NCI-H128 (cell line): ENCODE results near the gene SP6.
A peak's percentile ranks its signal among the peaks of the same experiment; 100 is the strongest.

ENCODE experiments used
- DNase-seq: peaks from one replicate; lab custom pipeline; 2025; ENCODE audit not compliant: unreplicated experiment; lab: John Stamatoyannopoulos, UW

The SP6 gene

DNA sequence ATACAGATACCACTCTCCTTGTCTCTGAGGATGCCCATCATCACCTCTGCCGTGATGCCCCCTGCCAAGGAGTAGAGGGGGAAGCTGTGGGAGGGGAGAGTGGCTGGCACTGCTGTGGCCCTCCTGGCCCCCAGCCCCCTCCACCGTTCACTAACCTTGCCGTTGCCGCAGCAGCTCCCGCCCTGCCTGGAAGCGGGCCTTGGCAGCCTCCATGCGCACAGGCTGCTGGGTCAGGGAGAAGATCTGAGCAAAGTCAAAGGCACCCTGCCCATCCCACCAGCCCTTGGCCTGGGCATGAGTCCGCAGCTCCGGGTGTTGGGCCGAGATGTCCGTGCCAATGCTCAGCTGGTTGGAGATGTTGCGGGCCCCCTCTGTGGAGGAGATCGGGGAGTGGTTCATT lies 12.3 kb downstream of the SP6 start:
- DNase-seq: no peak

DNA sequence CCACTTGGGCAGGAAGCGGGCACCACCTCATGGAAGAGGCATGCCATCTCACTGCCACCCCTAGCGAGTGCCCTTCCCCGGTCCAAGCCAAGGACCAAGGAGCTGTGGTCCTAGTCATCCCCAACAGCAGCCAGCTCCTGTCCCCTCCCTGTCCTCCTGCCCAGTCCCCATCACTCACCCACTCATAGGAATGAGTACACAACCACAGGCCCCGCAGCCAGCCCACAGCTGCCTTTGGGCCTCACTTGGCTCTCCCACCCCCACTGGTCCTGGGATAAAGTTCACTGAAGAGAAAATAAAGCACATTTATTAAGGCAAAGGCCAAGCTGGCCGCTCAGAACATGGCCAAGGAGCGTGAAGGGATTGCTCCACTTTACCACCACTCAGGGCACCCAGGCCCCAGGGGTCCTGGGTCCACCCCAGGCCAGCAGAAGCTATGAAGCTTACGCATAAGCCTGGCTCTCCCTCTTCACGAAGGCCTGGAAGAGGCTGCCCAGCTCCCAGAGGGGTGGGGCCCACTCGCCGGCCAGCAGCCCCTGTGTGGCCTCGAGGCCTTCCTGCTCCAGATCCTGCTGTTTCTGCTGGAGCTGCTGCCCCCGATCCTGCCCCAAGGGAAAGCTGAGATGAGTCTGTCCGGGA lies 13.4 kb downstream of the SP6 start:
- no peak for DNase-seq

GRCh38 chr17:47836601-47837000 lies 14.4 kb downstream of the SP6 start:
- no peak for DNase-seq

GRCh38 chr17:47834756-47835155 lies 16.2 kb downstream of the SP6 start:
- DNase-seq: no peak

DNA sequence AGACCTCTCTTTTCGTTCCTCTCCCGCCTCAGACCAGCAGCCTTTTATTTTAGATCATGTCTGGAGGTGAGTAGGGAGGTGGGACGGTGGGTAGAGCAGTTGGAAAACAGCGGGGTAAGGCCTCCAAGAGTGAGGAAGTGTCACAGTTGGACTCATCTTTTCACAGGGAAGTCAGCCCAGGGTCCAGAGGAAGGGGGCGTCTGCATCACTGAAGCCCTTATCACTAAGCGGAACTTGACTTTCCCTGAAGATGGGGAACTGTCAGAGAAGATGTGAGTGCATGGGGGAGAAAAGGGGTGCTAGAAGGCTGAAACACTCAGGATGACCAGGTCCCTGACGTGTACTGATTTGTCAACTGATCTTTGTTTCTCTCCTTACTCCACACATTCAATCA lies 19.0 kb downstream of the SP6 start:
- no peak for DNase-seq

DNA sequence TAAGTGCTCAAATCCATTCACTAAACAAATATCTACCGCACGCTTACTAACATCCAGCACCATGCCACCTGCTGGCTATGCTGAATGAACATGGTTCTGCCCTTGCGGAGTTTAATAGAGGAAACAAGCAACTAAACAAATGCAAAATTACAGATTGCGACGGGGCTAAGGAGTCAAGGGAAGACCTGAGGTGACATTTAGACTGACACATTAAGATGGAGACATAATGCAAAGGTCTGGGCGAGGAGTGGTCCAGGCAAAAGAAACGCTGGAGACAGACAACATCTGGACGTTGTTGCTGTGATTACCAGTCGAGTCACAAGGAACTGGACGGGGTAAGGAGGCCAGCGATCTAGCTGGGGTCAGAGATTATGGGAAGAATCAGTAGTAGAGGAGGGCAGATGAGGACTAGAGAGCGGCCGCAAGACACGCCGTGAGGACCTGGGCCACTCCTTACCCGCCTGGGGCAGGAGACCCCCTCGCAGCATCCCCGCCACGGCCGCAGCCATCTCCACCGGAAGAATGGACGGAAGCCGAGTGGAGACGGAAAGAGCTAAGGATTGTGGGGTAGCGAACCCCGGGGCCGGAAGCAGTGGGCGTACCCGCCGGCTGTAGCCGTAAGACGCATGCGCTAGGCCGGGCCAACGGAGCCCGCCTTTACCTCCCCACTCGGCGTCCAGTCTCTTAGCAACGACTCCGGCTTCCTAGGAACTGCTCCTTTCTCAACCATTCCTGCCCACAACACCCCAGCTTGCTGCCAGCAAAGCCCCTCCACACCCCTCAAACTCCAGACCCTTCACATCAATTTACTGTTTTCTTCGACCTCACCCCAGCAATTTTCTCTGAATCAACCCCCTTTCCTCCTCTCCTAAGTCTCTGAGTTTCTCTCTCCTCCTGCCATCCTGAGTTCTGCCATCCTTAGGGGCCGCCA lies 19.7 kb downstream of the SP6 start, which contains the start of the genes LRRC46 and MRPL10:
Gene LRRC46, plus strand, starts transcription at position 668 of the 931 bp plus-strand sequence. CDS start 320 bp downstream, outside the sequence.
Gene MRPL10, minus strand, starts transcription at position 539 of the 931 bp plus-strand sequence. Its CDS starts 30 bp downstream, at position 509.
- peak; percentile 70 for DNase-seq

DNA sequence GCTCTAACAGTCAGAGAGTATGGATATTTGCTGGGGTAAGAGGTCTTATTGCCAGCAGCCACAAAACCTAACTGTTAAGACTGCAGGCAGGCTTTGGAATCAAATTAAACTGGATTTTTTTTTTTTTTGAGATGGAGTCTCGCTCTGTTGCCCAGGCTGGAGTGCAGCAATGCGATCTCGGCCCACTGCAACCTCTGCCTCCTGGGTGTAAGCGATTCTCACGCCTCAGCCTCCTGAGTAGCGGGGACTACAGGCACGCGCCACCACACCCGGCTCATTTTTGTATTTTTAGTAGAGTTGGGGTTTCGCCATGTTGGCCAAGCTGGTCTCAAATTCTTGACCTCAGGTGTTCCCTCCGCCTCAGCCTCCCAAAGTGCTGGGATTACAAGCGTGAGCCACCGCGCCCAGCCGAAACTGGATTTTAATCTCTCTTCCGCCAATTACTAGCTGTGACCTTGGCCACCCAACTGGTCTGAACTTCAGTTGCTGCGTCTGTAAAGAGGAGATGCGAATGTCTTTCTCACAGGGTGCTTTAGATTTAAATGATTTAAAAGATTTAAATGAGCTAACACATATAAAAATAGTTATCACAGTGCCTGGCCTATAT lies 20.5 kb downstream of the SP6 start:
- no peak for DNase-seq

- no peak for DNase-seq
Observed at GRCh38 chr17:47829870-47830269, 21.1 kb downstream of the SP6 start.

- no peak for DNase-seq
Observed at GRCh38 chr17:47823519-47823918, 27.4 kb downstream of the SP6 start.

- no peak for DNase-seq
Observed at GRCh38 chr17:47822785-47823184, 28.2 kb downstream of the SP6 start.

DNA sequence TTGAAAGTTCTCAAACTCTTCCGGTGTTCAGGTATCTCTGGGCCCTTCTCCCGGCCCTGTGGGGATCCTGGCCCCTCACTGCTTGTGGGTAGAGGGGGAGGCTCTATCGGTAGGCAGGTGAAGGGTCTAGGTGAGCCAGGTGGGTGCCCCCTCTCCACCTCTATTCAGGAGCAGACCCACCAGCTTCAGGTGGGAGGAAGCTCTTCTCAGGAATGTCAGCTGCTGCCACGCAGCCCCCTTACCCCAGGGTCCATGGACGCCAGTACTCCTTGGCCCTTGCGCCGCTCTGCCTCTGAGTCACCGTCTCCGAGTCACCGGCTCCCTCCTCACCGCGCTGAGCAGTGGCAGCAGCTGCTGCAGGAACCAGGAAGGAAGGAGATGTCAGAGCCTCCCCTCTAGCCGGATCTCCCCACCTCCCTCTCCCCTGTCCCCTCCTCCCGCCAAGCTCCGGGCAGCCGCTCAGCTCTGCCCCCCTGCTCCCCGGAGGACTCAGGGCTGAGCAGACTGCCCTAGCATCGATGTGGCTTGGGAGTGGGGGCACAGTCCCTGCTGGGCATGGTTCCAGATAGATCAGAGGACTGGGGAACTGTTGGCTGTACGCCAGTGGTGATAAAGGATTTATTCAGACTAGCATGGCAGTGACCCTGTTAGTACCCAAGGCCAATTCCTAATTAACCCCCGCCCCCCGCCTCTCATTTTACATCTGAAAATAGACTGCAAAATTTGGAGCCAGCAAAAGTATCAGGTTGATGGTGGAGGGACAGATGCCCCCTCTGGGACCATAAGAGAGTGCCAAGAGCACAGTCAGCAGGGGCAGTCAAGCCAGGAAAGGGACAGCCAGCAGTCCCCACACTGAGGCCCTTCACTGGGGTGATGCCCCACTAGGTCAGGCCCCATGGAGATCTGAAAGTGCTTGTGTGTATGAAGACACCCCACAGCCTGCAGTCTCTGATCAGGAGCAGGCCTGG lies 29.3 kb downstream of the SP6 start, which contains the start of gene OSBPL7:
Gene OSBPL7, minus strand, starts transcription at position 371 of the 968 bp plus-strand sequence. CDS start 1,516 bp downstream, outside the sequence.
- peak; percentile 58 for DNase-seq

DNA sequence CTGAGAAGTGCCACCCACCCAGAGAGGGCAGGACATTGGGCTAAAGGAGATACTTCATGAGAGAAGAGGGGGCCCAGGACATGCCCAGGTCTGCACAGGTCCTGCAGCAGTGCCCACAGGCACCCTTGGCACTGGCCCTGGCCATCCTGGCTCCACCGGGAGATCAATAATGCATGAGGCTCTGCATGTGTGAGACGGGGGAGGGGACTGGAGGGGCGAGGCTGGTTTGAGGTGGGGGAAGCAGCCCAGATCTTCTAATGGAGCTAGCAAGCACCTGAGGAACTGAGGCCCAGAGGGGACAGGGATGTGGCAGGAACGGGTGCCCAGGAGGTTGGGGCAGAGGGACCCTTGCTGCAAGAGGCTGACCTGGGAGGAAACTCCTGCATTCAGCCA lies 29.9 kb downstream of the SP6 start:
- DNase-seq: no peak

GRCh38 chr17:47820033-47820789 lies 30.8 kb downstream of the SP6 start:
- DNase-seq: no peak

- no peak for DNase-seq
Observed at GRCh38 chr17:47819475-47819874, 31.5 kb downstream of the SP6 start.

DNA sequence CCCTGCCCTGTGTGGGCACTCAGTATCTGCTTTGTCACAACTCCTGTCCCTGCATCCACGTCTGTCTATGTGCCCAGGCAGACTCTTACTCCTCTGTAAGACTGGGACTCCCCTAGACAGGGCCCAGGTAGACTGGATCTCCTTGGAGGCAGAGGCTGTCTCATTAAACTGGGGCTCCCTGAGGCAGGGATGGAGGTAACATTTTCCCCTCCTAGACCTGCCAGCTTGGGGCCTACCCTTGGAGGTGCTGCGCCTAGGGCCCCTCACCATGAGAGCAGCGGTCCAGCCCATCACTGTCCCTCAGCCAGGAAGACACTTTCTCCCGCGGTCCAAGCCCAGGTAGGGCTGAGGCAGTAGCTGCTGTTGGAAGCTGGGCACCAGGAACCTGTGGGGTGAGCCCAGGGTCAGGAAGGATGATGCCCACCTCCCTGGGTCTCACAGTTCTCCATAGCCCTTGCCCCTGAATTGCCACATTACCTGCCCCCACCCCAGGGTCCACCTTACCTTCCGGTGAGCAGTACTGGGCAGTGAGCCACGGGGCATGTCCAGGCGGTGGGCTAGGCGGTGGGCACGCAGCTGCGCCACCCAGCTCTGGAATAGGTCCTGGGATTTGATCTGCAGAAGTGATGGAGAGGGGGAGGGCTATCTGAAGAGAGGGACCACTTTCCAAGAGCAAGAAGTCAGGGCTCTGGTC lies 32.8 kb downstream of the SP6 start:
- no peak for DNase-seq

DNA sequence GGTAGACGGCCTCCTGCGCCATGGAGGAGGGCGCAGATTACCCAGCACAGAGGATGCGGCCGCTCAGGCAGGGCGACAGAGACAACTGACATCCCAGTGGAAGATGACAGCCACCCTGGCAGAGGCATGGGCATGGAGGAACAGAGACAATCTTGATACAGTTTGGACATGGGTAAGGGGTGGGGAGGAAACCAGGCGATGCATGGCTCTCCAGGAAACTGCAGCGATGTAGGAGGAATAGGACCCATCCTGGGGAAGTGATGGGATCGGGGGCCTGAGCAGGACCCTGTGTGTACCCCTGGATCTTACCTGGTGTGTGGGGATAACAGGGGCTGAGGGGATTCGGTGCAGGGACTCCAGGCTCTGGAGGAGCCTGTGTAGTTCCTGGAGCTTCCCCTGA lies 34.0 kb downstream of the SP6 start:
- no peak for DNase-seq

- DNase-seq: no peak
Observed at GRCh38 chr17:47816111-47816735, 34.7 kb downstream of the SP6 start.

DNA sequence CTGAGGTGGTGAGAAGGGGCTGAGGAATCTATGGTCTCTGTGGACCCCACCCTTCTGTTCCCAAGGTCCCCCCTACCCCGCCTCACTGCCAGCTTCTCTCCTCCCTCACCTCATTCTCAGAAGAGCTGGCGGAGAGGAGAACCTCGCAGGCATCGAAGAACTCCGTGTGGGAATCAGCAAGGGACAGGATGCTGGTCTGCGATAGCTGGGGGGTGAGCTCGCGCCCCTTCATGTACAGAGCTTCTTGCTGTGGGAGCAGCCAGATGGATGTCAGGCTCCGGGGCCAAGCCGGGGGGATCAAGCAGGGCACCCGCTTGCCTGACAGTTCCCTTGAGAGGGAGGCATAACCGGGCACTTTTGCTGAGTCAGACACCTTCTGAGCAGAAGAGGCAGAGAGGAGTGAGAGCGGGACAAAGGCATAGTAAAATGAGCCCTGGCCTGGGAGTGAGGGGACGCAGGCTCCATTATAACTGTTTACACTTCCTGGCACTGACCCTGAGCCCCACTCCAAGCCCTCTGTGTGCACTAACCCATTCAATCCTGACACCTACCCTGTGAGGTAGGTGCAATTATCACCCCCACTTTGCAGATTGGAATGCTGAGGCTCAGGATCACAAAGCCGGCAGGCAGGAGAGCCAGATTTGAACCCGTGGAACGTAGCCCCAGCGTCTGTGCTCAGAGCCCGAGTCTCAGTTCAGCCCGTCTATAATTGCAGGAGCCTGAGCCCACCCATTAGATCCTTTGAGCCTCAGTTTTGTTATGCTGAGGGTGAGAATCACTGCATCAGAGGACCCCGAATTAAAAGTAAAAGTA lies 35.7 kb downstream of the SP6 start:
- no peak for DNase-seq
